Loucy (cell line): ENCODE results near the gene ACAD10.
A peak's percentile ranks its signal among the peaks of the same experiment; 100 is the strongest.

ENCODE experiments used
- H2AFZ ChIP-seq: fragments of 200-600 bp; sonication (generic); 2 replicates; pipeline ENCODE4 v1.6.0; 2016; ENCODE audit warnings: antibody characterized with exemption, mild to moderate bottlenecking, low read length, moderate library complexity
- H3F3A ChIP-seq: fragments of 200-600 bp; 2 replicates; pipeline ENCODE4 v1.6.0; 2016; ENCODE audit warnings: antibody characterized with exemption, low read depth, mild to moderate bottlenecking
- H3K27me3 ChIP-seq: fragments of 200-600 bp; sonication (generic); 2 replicates; pipeline ENCODE4 v1.6.1; 2014; ENCODE audit warnings: low read length, mild to moderate bottlenecking; ENCODE audit not compliant: insufficient read depth, poor library complexity, severe bottlenecking
- H3K36me3 ChIP-seq: fragments of 200-600 bp; sonication (generic); 2 replicates; pipeline ENCODE4 v1.6.1; 2016; ENCODE audit warnings: low read length; ENCODE audit not compliant: insufficient read depth
- H3K4me1 ChIP-seq: fragments of 200-600 bp; sonication (generic); 2 replicates; pipeline ENCODE4 v1.5.1; 2014; ENCODE audit warnings: low read length, mild to moderate bottlenecking; ENCODE audit not compliant: insufficient read depth, poor library complexity, severe bottlenecking
- H3K4me2 ChIP-seq: fragments of 200-600 bp; sonication (generic); 2 replicates; pipeline ENCODE4 v1.6.0; 2014; ENCODE audit warnings: antibody characterized with exemption, low read length, low read depth, mild to moderate bottlenecking; ENCODE audit not compliant: poor library complexity, severe bottlenecking
- H3K4me3 ChIP-seq: fragments of 200-600 bp; sonication (generic); 2 replicates; pipeline ENCODE4 v1.5.1; 2014; ENCODE audit warnings: low read length, mild to moderate bottlenecking, mixed read lengths; ENCODE audit not compliant: poor library complexity, severe bottlenecking
- H3K79me2 ChIP-seq: fragments of 200-600 bp; sonication (generic); 2 replicates; pipeline ENCODE4 v1.6.1; 2014; ENCODE audit warnings: low read length; ENCODE audit not compliant: insufficient read depth
- H3K9ac ChIP-seq: fragments of 200-600 bp; sonication (generic); 2 replicates; pipeline ENCODE4 v1.6.0; 2014; ENCODE audit warnings: mild to moderate bottlenecking, low read depth, low read length, moderate library complexity; ENCODE audit not compliant: poor library complexity, severe bottlenecking
- H3K9me2 ChIP-seq: fragments of 200-600 bp; sonication (generic); replicated peaks from 2 replicates; pipeline ENCODE4 v1.6.1; 2016; ENCODE audit warnings: low read depth, low read length, mixed read lengths
- H3K9me3 ChIP-seq: fragments of 200-600 bp; sonication (generic); 2 replicates; pipeline ENCODE4 v1.6.1; 2014; ENCODE audit warnings: mild to moderate bottlenecking, antibody characterized with exemption, low read length, low read depth; ENCODE audit not compliant: insufficient read depth
- H4K20me1 ChIP-seq: fragments of 200-600 bp; sonication (generic); 2 replicates; pipeline ENCODE4 v1.6.0; 2014; ENCODE audit warnings: antibody characterized with exemption, low read length, mild to moderate bottlenecking; ENCODE audit not compliant: insufficient read depth, poor library complexity, severe bottlenecking
- CTCF ChIP-seq: fragments of 200-600 bp; sonication (generic); conservative IDR thresholded peaks from 2 replicates; pipeline ENCODE4 v1.5.1; 2014; ENCODE audit warnings: mild to moderate bottlenecking, antibody characterized with exemption, low read length
- EZH2phosphoT487 ChIP-seq: fragments of 200-600 bp; IDR thresholded peaks from 2 replicates; pipeline ENCODE4 v1.6.1; 2018; ENCODE audit warnings: antibody characterized with exemption, mild to moderate bottlenecking, moderate library complexity, borderline replicate concordance

ACAD10 gene

DNA sequence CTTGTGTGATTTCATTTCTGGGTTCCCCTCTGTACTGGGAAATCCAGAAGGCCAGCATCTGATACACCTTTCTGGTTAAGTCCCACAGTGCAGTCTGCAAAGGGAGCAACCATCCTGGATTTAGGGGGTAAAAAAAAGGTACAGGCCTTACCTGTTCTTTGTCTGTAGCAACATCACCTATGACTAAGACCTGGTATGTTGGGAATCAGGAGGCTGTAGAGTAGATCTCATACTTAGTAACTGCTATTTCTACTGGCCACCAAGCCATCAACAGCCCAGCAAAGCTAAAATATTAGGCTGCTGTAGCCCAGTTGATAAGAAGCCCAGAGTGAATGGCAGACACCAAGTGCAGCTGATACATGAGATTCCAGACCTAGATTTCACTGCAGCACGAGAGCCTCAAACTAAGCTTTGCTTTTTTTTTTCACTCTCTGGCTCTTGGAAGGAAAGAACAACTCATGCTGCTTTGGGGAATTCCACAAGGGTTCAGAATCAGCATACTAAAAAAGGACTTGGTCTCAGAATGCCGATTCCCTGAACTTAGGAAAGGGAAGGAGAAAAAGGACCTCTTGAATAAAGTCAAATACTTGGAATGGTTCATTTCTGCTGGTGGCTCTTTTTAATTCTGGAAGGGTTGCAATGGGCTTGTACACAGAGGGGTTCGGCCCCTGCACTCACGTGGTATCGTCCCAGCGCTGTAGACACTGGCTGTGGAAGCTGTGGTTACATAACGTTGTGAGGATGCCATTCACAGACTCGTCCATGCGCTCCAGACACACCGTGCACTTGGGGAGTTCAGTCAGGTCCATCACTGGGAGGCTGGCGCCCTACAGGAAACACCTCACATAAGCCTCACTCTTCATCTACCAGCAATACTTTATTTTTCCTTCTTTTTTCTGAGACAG lies 20.6 kb upstream of the ACAD10 start:
- H3K9me2 ChIP-seq, result no peaks in the 10 kb centered on the region
- H2AFZ ChIP-seq, result no peak overlapping the region
- no peaks in the 10 kb centered on the region for H3F3A ChIP-seq
- peaks cover 63% of the 10 kb centered on the region; the same call in 1 of the 2 replicates for H3K36me3 ChIP-seq
- no peaks in the 10 kb centered on the region for H3K27me3 ChIP-seq
- H3K9me3 ChIP-seq, result no peaks in the 10 kb centered on the region
- TF ChIP-seq EZH2phosphoT487 (no peak), CTCF (no peak)
- no peaks in the 10 kb centered on the region for H3K79me2 ChIP-seq
- H3K4me2 ChIP-seq, result no peak overlapping the region
- H3K4me1 ChIP-seq, result no peaks in the 10 kb centered on the region
- H3K4me3 ChIP-seq, result no peak overlapping the region
- H4K20me1 ChIP-seq, result no peaks in the 10 kb centered on the region
- H3K9ac ChIP-seq, result no peak overlapping the region

GRCh38 chr12:111672822-111673381 lies 13.0 kb upstream of the ACAD10 start:
- TF ChIP-seq CTCF (no peak), EZH2phosphoT487 (no peak)
- Histone ChIP-seq H3K79me2 (0 out of 2 replicates have a peak, but pooled peaks cover 4% of the 10 kb centered on the region), H3K9me3 (no peaks in the 10 kb centered on the region), H3K36me3 (peaks cover 66% of the 10 kb centered on the region; the same call in 1 of the 2 replicates), H3K4me1 (no peaks in the 10 kb centered on the region), H4K20me1 (no peaks in the 10 kb centered on the region), H3F3A (no peaks in the 10 kb centered on the region), H3K4me3 (no peak overlapping the region), H3K4me2 (no peak overlapping the region), H3K27me3 (no peaks in the 10 kb centered on the region), H3K9me2 (no peaks in the 10 kb centered on the region), H2AFZ (no peak overlapping the region), H3K9ac (no peak overlapping the region)

DNA sequence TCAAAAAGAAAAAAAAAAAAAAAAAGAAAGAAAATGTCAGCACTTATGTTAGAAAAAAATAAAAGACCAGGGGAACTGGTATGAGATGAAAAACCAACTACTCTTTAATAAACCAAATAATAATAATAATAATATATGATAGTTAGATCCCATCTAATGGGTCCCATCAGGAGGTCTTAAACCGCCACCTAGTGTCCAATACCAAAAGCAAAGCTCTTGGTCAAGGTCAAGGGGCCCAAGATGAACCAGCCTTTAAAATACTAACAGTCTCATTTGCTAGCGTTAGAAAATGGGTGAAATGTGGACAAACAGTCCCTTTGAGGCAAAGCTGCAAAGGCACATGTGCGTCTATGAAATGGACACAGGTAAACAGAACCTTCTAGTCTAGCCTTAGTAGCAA lies 12.3 kb upstream of the ACAD10 start:
- Histone ChIP-seq H3K4me1 (no peaks in the 10 kb centered on the region), H3K79me2 (0 out of 2 replicates have a peak, but pooled peaks cover 4% of the 10 kb centered on the region), H3K4me2 (no peak overlapping the region), H3K9me2 (no peaks in the 10 kb centered on the region), H3K9ac (no peak overlapping the region), H4K20me1 (no peaks in the 10 kb centered on the region), H3K27me3 (no peaks in the 10 kb centered on the region), H3K4me3 (no peak overlapping the region), H3F3A (no peaks in the 10 kb centered on the region), H2AFZ (no peak overlapping the region), H3K9me3 (no peaks in the 10 kb centered on the region), H3K36me3 (peaks cover 70% of the 10 kb centered on the region; the same call in 1 of the 2 replicates)
- no peak for TF ChIP-seq EZH2phosphoT487
- peak; percentile 55 for TF ChIP-seq CTCF
